Activated CD8-positive, alpha-beta memory T cell treated with anti-CD3 and anti-CD28 coated beads, Interleukin-2, amount 50 U/mL, for 4 hours (primary cell): ENCODE measurements around the gene SLC25A21.
"Not testable (repeated sequence)": the region's sequence is repeated elsewhere in the genome, so short reads cannot be mapped to it uniquely, and the experiment has no call there.

Experiments used
- DNase-seq: peaks from one replicate; pipeline ENCODE4 v3.0.0-alpha.2; 2020

The SLC25A21 gene

GRCh38 chr14:37036669-37037341 is 135.6 kb downstream of the SLC25A21 start:
- DNase-seq, result no peak

DNA sequence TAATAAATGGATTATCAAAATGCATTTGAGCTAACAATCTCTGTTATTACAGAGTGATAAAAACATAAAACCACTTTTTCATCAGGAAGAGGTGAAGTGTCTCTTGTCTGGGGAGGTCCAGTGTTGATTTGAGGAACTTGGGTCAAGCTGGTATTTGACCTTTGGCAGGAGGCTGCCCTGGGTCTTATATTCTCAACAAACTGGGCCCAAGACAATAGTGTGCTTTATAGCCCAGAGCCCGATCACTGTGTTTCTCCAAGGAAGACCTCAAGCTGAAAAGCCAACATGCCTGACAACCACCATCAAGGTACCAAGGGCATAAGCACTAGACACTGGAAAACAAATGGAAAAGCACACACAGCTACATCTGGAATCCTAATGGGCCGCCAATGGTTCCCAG is 137.0 kb downstream of the SLC25A21 start:
- DNase-seq, result no peak

- no peak for DNase-seq
These were observed 137.8 kb downstream of the SLC25A21 start for GRCh38 chr14:37034410-37035285.

DNA sequence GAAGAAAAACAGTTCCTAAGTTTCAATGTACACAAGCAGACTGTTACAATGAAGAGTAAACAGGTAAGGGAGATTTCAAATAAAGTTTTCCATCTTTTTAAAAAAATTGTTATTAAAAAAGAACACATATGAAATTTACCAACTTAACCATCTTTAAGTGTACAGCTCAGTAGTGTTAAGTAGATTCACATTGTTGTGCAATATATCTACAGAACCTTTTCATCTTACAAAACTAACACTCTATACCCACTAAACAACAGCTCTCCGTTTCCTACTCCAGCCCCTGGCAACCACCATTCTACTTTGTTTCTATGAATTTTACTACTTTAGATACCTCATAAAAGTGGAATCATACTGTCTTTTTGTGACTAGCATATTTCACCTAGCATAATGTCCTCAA is 139.5 kb downstream of the SLC25A21 start:
- DNase-seq, result no peak

- DNase-seq, result no peak
These were observed 145.1 kb downstream of the SLC25A21 start for GRCh38 chr14:37027188-37027824.

DNA sequence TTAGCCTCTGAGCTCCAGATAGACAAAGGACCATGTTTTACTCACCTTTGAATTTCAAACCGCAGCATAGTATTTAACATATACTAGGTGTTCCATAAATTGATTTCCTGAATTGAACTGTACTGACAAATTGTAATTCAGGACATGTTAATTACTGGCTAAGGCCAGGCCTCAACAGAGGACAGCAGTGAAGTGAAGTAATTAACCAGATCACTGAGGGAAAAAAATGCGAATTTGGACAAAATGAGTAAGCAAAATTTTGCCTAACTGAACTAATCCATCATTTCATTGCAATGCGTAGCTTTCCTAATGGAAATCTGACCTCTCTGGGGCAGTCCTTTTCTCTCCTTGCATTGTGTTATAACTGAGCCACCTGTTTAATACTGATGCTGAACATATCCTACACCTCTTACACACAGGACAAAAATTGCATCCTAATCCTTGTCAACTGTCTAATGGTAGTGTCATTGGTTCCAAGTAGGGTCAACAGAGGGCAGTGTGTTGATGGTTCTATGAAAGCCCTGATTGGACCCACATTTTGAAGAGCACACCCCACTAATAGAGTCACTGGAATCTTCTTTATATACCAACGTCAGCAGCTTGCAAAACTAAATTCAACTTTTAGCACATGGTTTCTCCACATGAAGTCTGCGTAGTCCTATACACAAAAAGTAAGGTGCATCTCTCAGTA is 148.4 kb downstream of the SLC25A21 start:
- no peak for DNase-seq

GRCh38 chr14:37021390-37021789 is 151.0 kb downstream of the SLC25A21 start:
- DNase-seq, result no peak

GRCh38 chr14:37019488-37019887 is 152.9 kb downstream of the SLC25A21 start:
- DNase-seq, result no peak

- DNase-seq, result no peak
These were observed 153.7 kb downstream of the SLC25A21 start for GRCh38 chr14:37018571-37019240.

- no peak for DNase-seq
These were observed 159.3 kb downstream of the SLC25A21 start for GRCh38 chr14:37013078-37013477.

DNA sequence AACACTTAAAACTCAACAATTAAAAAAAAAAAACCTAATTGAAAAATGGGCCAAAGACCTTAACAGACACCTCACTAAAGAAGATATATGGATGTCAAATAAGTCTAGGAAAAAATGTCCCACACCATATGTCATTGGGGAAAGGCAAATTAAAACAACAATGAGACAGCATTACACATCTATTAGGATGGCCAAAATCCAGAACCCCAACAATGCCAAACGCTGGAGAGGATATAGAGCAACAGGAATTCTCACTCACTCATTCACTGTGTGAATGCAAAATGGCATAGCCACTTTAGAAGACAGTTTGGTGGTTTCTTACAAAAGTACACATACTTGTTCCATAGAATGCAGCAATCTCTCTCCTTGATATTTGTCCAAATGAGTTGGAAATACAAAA is 173.7 kb downstream of the SLC25A21 start:
- DNase-seq, result no peak

DNA sequence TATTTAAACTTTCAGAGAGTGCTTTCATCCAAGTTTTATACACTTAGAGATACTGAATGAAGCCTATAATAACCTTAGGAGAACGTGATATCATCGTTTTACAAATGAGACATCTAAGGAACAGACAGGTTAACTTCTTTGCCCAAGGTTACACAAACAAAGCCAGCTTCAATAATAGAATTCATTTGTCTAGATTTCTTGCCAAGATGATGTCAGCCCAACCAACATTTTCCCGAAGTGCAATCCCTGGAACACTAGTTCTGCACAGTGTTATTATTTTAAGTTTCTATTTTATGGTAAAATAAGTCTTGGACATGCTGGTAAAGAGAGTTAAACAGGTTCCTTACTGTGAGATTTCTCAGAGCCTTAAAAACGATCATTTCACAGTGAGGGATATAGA is 174.6 kb downstream of the SLC25A21 start:
- DNase-seq, result no peak

DNA sequence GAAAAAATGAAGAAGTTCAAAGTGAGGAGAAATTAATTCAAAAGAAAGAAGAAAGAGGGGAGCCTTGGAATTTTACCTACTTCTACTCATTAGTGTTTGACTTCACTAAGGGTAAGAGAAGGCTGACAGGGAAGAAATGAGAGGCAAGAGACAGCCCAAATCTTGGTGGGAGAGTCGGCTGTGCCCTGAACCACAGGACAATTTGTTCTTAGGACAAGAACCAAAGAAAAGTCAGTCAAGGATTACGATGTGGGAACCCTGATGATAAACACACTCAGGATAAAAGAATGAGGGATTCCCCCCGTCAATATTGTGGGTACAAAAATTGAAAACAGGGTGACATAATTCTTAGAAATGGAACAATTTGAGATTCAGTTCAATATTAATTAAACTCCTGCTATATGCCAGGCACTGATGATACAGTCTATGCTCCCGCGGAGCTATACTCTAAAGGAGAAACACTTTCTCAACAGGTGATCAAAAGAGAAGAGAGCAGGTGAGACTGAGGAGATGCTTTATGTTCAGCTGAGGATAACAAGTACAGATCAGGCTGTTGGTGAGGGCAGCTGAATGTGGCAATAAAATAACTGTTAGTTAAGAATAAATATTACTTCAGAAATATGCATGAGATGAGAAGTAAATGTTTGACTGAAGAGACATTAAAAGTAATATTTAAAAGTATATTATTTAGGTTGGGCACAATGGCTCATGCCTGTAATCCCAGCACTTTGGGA is 175.4 kb downstream of the SLC25A21 start:
- no peak for DNase-seq

DNA sequence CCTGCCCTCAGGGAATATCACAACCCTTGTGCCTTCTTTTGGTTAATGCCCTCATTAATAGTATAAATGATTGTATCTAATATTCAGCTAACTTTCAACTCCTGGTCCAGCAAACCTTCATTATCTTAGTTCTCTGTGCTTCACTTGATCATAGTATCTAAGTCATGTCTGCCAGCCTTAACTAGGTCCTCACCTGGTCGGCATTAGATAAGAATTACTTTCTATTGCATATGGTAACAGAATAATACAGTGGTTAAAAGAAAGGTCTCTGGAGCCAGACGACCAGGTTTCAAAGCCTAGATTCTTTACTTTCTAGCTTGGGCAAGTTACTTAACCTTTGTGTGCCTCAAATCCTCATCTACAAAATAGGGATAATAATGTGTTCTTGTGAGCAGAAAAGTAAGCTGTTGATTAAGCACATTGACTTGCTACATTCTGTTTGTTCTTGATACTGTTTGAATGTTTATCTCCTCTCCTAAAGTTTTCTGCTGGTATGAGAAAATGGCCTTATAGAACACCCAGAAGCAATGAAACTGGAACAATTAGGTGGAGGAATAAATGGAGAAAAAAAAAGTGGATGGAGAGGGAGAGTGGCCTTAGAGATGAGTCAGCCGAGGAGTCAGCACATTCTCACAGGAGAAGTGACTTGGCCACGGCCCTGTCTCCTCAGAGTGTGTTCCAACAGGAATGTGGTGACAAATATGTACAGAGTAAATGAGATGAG is 176.1 kb downstream of the SLC25A21 start:
- no peak for DNase-seq

DNA sequence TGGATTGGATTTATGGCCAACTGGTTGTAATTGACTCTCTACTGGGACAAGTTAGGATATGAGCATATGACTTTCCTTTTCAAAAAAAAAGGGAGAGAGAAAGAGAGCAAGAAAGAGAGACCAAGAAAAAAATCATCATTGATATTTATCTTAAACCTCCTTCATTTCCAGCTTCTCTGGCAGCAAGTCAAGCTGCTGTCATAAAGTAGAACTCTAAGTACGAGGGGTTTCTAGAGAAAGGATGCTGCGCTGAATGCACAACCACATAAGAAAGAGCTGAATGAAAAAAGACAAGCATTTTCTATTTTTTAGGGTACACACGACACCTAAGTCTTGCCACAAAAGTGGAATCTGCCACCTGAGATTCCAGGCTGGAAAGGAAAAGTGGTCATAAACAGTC is 182.6 kb downstream of the SLC25A21 start:
- DNase-seq, result no peak

DNA sequence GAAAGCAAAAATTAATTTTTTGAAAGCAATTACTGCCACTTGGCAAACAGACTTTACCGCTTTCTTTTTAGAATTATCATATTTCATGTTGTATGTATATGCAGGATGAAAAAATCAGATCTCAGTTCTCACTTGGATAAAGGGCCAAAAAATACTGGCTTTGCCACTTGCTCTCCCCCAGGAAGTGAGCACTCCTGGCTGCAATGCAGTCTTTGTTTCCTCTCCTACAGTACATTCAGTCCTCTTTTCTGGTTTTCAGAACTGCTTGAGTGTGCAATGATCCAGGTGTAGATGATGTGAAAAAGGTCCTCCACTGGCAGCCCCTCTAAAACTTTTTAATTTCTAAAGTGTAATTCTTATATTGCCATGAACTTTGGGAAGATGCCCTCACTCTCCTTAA is 183.4 kb downstream of the SLC25A21 start:
- DNase-seq, result no peak

DNA sequence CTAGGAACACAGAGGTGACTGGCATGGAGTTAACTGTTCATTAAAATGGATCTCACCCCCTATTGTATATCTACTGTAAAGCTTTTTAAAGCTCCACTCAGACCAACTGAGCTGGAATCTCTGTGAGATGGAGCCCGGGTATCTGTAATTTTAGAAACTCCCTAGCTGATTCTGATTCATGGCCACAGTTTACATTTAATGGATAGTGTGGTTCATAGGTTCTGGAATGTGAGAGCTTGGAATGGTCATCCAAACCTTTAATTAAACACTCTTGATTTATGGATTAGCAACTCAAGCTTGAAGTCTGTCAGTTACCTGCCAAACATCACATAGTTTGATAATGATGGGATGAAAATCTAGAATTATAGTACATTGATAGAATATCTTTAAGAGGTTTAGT is 183.8 kb downstream of the SLC25A21 start:
- DNase-seq, result no peak

- no peak for DNase-seq
These were observed 186.0 kb downstream of the SLC25A21 start for GRCh38 chr14:36986407-36986806.

GRCh38 chr14:36981832-36982529 is 190.4 kb downstream of the SLC25A21 start:
- DNase-seq, result no peak

DNA sequence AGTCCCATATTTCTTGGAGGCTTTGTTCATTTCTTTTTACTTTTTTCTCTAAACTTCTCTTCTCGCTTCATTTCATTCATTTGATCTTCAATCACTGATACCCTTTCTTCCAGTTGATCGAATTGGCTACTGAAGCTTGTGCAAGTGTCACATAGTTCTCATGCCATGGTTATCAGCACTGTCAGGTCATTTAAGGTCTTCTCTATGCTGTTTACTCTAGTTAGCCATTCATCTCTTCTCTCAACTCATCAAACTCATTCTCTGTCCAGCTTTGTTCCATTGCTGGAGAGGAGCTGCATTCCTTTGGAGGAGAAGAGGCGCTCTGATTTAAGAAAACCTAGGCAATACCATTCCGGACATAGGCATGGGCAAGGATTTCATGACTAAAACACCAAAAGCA is 192.0 kb downstream of the SLC25A21 start:
- not testable (repeated sequence) for DNase-seq

DNA sequence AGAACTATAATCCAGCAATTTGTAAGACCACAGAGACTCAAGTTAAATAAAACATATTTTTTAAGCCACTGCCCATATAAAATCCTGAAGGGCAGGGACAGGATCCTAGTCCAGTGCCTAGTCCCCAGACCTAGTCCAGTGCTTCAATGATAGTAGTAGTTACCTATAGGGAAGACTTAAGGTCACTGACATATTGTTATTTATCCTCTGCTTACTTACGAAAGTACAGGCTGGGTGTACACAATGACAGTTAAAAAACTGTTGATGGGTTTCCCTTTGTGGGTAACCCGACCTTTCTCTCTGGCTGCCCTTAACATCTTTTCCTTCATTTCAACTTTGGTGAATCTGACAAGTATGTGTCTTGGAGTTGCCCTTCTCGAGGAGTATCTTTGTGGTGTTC is 192.5 kb downstream of the SLC25A21 start:
- DNase-seq, result no peak
